Esophagus muscularis mucosa (tissue), 4 donors: Measurements from ENCODE around the gene SLC16A3. TPM values are rescaled to one million over a fixed set of nuclear protein-coding genes. Genes with fewer than 3 reads are reported as not detected.

Source experiments
- DNase-seq: peaks from one replicate; pipeline ENCODE4 v3.0.0-alpha.2; 2017; ENCODE audit errors: extremely low spot score
- H3K27ac ChIP-seq, 4 donors: fragments of 200-600 bp; sonication (generic); replicated peaks in 1 of 4; 1 replicate in 3 of 4; 2 replicates in 1 of 4; pipeline ENCODE4 v1.5.1; 2016 to 2019; ENCODE audit warnings: mild to moderate bottlenecking in 1 of 4
- H3K27me3 ChIP-seq, 4 donors: fragments of 200-600 bp; sonication (generic); one replicate each; pipeline versions ENCODE4 v1.5.1 to v1.6.0; 2016 to 2019
- H3K36me3 ChIP-seq, 4 donors: fragments of 200-600 bp; sonication (generic); one replicate each; pipeline ENCODE4 v1.5.1; 2016 to 2019
- H3K4me1 ChIP-seq, 4 donors: fragments of 200-600 bp; sonication (generic); one replicate each; pipeline ENCODE4 v1.5.1; 2016 to 2019
- H3K4me3 ChIP-seq, 4 donors: fragments of 200-600 bp; sonication (generic); 1 replicate in 2 of 4; 2 replicates in 2 of 4; pipeline ENCODE4 v1.5.1; 2016 to 2019; ENCODE audit warnings: mild to moderate bottlenecking in 4 of 4, moderate library complexity in 1 of 4
- H3K9me3 ChIP-seq, 4 donors: fragments of 200-600 bp; sonication (generic); 1 replicate in 3 of 4; 2 replicates in 1 of 4; pipeline ENCODE4 v1.5.1; 2016 to 2019
- EP300 ChIP-seq: sonication (generic); formaldehyde crosslinking; IDR thresholded peaks from one replicate; pipeline ENCODE4 v1.6.1; 2017; ENCODE audit warnings: antibody characterized with exemption
- POLR2A ChIP-seq: fragments of 450-650 bp; IDR thresholded peaks from one replicate; pipeline ENCODE4 v1.6.1; 2017; ENCODE audit warnings: antibody characterized with exemption, moderate library complexity, mild to moderate bottlenecking, low read depth
- POLR2AphosphoS5 ChIP-seq, 2 donors: sonication (generic); formaldehyde crosslinking; IDR thresholded peaks; one replicate each; pipeline ENCODE4 v1.6.1; 2017; ENCODE audit warnings: antibody characterized with exemption in 2 of 2
- WGBS: methylation state at CpG from one replicate; pipeline ENCODE4 v1.1.5; 2018; 5-methylcytosine and 5-hydroxymethylcytosine counted together
- intact Hi-C: fragments of 100-400 bp; cut with DNase I; formaldehyde crosslinking; loops from one replicate; pipeline ENCODE4 v1.15.1; 2023
- total RNA-seq, 4 donors: library from RNA; depleted of rRNA; stranded (reverse); fragments of >200 nt; gene quantifications; one replicate each; pipeline versions ENCODE4 v1.1.0 to v1.2.1, GENCODE V29; 2016
- TF ChIP-seq, protein P1 (sequence below), 3 experiments: fragments of 200-600 bp in 2 of 3; fragments of 450-650 bp in 1 of 3; sonication (generic) in 2 of 3; IDR thresholded peaks; one replicate each; pipeline ENCODE4 v1.5.1; 2017 to 2019; ENCODE audit warnings: antibody characterized with exemption in 3 of 3, mild to moderate bottlenecking in 2 of 3, moderate library complexity in 1 of 3

Gene SLC16A3
- total RNA-seq, 4 donors from 2014 or later, result 17.0 to 28.8 (median 23.4) TPM

DNA sequence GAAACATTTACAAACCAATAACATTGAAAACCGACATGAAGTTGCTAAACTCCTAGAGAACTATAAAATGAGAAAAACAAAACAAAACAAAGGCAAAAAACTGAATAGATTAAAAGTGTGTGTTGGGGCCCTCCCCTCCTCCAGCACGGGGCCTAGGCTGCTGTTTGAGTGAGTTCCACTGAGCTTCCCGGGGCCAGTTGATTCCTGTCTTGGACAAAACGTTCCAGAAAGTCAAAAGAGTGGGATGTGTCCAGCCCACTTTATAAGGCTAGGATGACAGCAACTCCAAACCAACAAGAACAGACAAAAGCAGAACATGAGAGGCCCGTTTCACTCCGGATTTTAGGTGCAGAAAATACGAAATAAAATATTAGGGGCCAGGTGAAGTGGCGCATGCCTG lies 56.3 kb downstream of the SLC16A3 start:
- 63% methylated on average over 8 of the region's 8 CpGs for WGBS
- Histone ChIP-seq H3K4me3 (no peak overlapping the region), H3K27ac (peak overlapping the region in 2 of 4 donors; percentile 9 to 51), H3K9me3 (no peaks in the 10 kb centered on the region), H3K4me1 (peaks cover 17 to 36% (median 22%) of the 10 kb centered on the region in 4 donors), H3K36me3 (no peaks in the 10 kb centered on the region), H3K27me3 (no peaks in the 10 kb centered on the region)
- intact Hi-C loops, result no loop called here
- no peak for DNase-seq
- TF ChIP-seq EP300 (no peak), POLR2A (no peak), POLR2AphosphoS5 (IDR thresholded peaks at IDR 0.05) (no peak)
- TF ChIP-seq, protein P1, sequence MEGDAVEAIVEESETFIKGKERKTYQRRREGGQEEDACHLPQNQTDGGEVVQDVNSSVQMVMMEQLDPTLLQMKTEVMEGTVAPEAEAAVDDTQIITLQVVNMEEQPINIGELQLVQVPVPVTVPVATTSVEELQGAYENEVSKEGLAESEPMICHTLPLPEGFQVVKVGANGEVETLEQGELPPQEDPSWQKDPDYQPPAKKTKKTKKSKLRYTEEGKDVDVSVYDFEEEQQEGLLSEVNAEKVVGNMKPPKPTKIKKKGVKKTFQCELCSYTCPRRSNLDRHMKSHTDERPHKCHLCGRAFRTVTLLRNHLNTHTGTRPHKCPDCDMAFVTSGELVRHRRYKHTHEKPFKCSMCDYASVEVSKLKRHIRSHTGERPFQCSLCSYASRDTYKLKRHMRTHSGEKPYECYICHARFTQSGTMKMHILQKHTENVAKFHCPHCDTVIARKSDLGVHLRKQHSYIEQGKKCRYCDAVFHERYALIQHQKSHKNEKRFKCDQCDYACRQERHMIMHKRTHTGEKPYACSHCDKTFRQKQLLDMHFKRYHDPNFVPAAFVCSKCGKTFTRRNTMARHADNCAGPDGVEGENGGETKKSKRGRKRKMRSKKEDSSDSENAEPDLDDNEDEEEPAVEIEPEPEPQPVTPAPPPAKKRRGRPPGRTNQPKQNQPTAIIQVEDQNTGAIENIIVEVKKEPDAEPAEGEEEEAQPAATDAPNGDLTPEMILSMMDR (IDR thresholded peaks at IDR 0.05), result no peak

DNA sequence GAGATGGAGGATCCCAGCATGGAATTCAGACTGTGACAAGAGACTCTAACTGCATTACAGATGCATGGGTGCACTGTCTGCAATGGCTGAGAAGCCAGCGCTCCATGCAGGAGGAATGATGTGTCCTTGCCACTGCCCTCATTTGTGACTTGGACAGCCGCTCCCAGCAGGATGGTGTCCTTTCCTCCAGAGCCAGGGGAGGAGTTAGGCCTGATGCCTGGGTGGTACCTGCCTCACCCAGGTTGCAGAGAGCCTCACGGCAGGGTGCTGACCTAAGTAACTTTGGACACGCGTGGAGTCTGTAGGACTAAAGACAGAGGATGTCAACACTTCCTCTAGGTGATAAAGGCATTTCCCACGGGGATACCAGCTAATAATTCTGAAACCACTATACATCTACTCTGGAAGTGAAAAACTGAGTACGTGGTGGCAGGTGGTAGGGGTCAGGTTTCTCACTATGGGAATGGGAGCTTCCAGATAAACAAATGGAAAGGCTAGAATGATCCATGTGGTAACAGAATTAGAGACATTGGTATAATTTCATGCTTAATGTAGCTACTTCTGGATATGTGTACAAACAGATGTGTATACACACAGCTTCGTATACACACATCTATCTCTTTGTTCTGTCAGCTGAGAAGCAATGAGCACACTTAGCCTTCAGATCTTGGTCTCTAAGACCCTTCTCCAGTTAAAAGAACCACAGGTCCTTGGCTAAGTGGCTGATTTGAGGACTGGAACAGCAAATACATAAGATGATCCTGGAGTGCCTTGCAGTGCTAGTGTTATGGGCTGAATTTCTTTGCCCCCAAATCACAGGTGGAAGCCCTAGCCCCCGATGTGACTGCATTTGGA lies 58.4 kb downstream of the SLC16A3 start:
- Histone ChIP-seq H3K27me3 (no peaks in the 10 kb centered on the region), H3K4me1 (peaks cover 20 to 43% (median 30%) of the 10 kb centered on the region in 4 donors), H3K36me3 (no peaks in the 10 kb centered on the region), H3K9me3 (no peaks in the 10 kb centered on the region), H3K27ac (peak overlapping the region; percentile 16 to 79 (median 68)), H3K4me3 (no peak overlapping the region)
- intact Hi-C loops, result no loop called here
- TF ChIP-seq, protein P1 (IDR thresholded peaks at IDR 0.05), result no peak
- 88% methylated on average over 9 of the region's 9 CpGs for WGBS
- no peak for DNase-seq

DNA sequence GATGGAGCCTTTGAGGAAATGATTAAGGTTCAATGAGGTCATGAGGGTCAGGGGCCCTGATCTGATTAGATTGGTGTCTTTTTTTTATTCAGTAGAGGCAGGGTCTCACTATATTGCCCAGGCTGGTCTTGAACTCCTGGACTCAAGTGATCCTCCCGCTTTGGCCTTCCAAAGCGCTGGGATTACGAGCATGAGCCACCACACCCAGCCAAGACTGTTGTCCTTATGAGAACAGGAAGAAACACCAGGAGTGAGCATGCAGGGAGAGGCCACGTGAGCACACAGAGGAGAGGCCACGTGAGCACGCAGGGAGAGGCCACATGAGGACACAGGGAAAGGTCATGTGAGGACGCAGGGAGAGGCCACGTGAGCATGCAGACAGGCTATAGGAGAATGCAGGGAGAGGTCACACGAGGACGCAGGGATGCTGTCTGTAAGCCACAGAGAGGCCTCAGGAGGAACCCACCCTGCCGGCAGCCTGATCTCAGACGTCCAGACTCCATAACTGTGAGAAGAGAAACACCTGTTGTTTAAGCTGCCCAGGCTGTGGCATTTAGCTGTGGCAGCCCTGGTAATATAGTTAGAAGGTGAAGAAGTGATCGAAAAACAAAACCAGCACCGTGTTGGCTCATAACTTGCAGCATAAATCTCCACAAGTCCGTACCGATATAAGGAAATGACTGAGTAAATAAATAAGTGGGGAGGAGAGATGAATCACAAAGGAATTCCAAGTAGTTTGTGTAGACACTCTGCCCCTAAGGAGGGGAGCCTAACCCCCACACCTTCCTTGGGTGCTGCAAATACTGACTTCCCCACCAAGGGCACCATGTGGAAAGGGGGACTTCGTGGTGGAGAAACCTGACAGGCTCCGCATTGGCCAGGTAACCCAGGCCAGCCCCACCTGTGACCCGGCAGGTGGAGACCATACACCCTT lies 59.3 kb downstream of the SLC16A3 start:
- H3K4me1 ChIP-seq, result peaks cover 20 to 41% (median 29%) of the 10 kb centered on the region in 4 donors
- H3K27me3 ChIP-seq, result no peaks in the 10 kb centered on the region
- TF ChIP-seq POLR2A (no peak), POLR2AphosphoS5 (IDR thresholded peaks at IDR 0.05) (peak; percentile 50 to 86)
- H3K4me3 ChIP-seq, result no peak overlapping the region
- peak overlapping the region; percentile 16 to 79 (median 68) for H3K27ac ChIP-seq
- peak; percentile 94 for DNase-seq
- WGBS, result 39% methylated on average over 19 of the region's 19 CpGs
- intact Hi-C loops, result no loop called here
- H3K36me3 ChIP-seq, result no peaks in the 10 kb centered on the region
- no peaks in the 10 kb centered on the region for H3K9me3 ChIP-seq

Other genes with a start within 250 kb of the SLC16A3 start
- 100 to 1,000 TPM in 2 of 4 donors, 10 to 100 TPM in 2; 62.5 to 109 (median 95.5) TPM for gene CENPX, start 206.2 kb upstream of the SLC16A3 start, total RNA-seq
- 10 to 100 TPM in 2 of 4 donors, 1 to 10 TPM in 2; 6.6 to 15.8 (median 11.5) TPM for gene LRRC45, start 205.7 kb upstream of the SLC16A3 start, total RNA-seq
- gene RAC3, start 197.4 kb upstream of the SLC16A3 start, total RNA-seq, result 1 to 10 TPM; 1.8 to 2.5 (median 2.2) TPM
- 100 to 1,000 TPM in 2 of 4 donors, 10 to 100 TPM in 2; 78.6 to 135 (median 102) TPM for gene DCXR, start 191.3 kb upstream of the SLC16A3 start, total RNA-seq
- 10 to 100 TPM; 32.4 to 54.8 (median 42.5) TPM for gene RFNG, start 177.2 kb upstream of the SLC16A3 start, total RNA-seq
- gene GPS1, start 177.1 kb upstream of the SLC16A3 start, total RNA-seq, result 100 to 1,000 TPM in 2 of 4 donors, 10 to 100 TPM in 2; 64.4 to 108 (median 85.4) TPM
- 10 to 100 TPM; 42.2 to 77.1 (median 52.6) TPM for gene DUS1L, start 163.2 kb upstream of the SLC16A3 start, total RNA-seq
- gene FASN, start 130.8 kb upstream of the SLC16A3 start, total RNA-seq, result 10 to 100 TPM; 30.3 to 63.6 (median 44.8) TPM
- 10 to 100 TPM in 3 of 4 donors, 1 to 10 TPM in 1; 8.4 to 21.6 (median 16.4) TPM for gene CCDC57, start 16.2 kb upstream of the SLC16A3 start, total RNA-seq
- gene CSNK1D, start 44.7 kb downstream of the SLC16A3 start, total RNA-seq, result 10 to 100 TPM; 47.2 to 65.5 (median 61.0) TPM
- 1 to 10 TPM in 2 of 4 donors, under 1 TPM in 1, not detected in 1; 0.91 to 5.7 (median 2.0) TPM for gene CD7, start 88.6 kb downstream of the SLC16A3 start, total RNA-seq
- 10 to 100 TPM in 3 of 4 donors, 1 to 10 TPM in 1; 10.0 to 41.1 (median 22.2) TPM for gene SECTM1, start 104.7 kb downstream of the SLC16A3 start, total RNA-seq
- not detected for gene TEX19, start 130.2 kb downstream of the SLC16A3 start, total RNA-seq
- not detected for gene UTS2R, start 142.7 kb downstream of the SLC16A3 start, total RNA-seq
- gene HEXD, start 189.3 kb downstream of the SLC16A3 start, total RNA-seq, result 10 to 100 TPM; 15.7 to 27.1 (median 20.6) TPM
- gene OGFOD3, start 189.5 kb downstream of the SLC16A3 start, total RNA-seq, result 10 to 100 TPM; 21.6 to 35.3 (median 28.5) TPM
- 10 to 100 TPM; 40.7 to 78.3 (median 69.7) TPM for gene CYBC1, start 221.7 kb downstream of the SLC16A3 start, total RNA-seq
- 10 to 100 TPM; 26.2 to 30.9 (median 29.3) TPM for gene NARF, start 229.7 kb downstream of the SLC16A3 start, total RNA-seq